ENCODE measurements around the gene ITIH3. TPM values are rescaled to one million over a fixed set of nuclear protein-coding genes. Genes with fewer than 3 reads are reported as not detected.

Gene ITIH3, protein sequence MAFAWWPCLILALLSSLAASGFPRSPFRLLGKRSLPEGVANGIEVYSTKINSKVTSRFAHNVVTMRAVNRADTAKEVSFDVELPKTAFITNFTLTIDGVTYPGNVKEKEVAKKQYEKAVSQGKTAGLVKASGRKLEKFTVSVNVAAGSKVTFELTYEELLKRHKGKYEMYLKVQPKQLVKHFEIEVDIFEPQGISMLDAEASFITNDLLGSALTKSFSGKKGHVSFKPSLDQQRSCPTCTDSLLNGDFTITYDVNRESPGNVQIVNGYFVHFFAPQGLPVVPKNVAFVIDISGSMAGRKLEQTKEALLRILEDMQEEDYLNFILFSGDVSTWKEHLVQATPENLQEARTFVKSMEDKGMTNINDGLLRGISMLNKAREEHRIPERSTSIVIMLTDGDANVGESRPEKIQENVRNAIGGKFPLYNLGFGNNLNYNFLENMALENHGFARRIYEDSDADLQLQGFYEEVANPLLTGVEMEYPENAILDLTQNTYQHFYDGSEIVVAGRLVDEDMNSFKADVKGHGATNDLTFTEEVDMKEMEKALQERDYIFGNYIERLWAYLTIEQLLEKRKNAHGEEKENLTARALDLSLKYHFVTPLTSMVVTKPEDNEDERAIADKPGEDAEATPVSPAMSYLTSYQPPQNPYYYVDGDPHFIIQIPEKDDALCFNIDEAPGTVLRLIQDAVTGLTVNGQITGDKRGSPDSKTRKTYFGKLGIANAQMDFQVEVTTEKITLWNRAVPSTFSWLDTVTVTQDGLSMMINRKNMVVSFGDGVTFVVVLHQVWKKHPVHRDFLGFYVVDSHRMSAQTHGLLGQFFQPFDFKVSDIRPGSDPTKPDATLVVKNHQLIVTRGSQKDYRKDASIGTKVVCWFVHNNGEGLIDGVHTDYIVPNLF
- total RNA-seq (2021) = not detected in 2 replicates
- long read RNA-seq = 0 reads

DNA sequence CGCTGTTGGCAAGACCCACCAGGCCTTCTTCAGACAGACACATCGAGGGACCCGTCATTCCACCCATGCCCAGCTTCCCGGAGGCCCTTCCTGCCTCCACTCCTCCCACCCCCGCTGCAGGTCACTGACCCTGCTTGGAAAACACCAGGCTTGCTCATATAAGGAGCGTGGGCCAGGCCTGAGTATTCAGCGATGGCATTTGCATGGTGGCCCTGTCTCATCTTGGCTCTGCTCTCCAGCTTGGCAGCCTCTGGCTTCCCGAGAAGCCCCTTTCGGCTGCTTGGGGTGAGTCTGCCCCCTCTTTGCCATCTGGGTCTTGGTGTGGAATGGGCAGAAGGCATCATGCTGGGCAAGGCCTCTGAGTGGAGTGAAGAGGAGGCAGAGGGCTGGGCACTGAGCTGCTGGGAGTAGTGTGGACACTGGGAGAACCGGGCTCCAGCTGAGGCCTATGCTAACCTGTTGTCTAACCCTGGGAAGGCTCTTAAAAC lies at the start of gene ITIH3:
Gene ITIH3 (plus strand): TSS at position 185 of the 488 bp plus-strand sequence. CDS start 8 bp downstream, at position 193.
- WGBS (ENCODE audit: extremely low coverage, insufficient read length, low lambda C conversion rate) = no CpG with 5 or more reads among the region's 10 CpGs
- H4K8ac ChIP-seq (replicated peaks; ENCODE audit: insufficient read length, low read depth, low read length) = no peak within 1 kb of the TSS
- H3K79me2 ChIP-seq (ENCODE audit: insufficient read depth, low read length) = no peaks in the 10 kb centered on the region
- no peak within 1 kb of the TSS for H2BK12ac ChIP-seq (ENCODE audit: insufficient read length, low read depth, low read length)
- peaks cover 6 to 8% of the 10 kb centered on the region in 2 experiments; a peak in 3 of 4 replicates for H3K4me1 Mint-ChIP-seq
- H3K79me1 ChIP-seq (ENCODE audit: insufficient read depth, low read depth, low read length, poor library complexity, severe bottlenecking) = no peaks in the 10 kb centered on the region
- H3K56ac ChIP-seq (ENCODE audit: insufficient read length, low read depth, low read length) = no peak within 1 kb of the TSS
- no peak within 1 kb of the TSS for H2AFZ ChIP-seq (ENCODE audit: low read length)
- no peak within 1 kb of the TSS for H4K91ac ChIP-seq (ENCODE audit: insufficient read length, low read depth, low read length)
- no peak within 1 kb of the TSS for H2AK5ac ChIP-seq (ENCODE audit: insufficient read length, low read length)
- no peaks in the 10 kb centered on the region for H4K20me1 ChIP-seq (ENCODE audit: control insufficient read depth, insufficient read depth, insufficient read length)
- no peak within 1 kb of the TSS for H3T11ph ChIP-seq (ENCODE audit: low read length)
- no peaks in the 10 kb centered on the region for H3K27me3 ChIP-seq (ENCODE audit: insufficient read depth, low read length)
- no peak within 1 kb of the TSS for H3K4me3 Mint-ChIP-seq
- H4K5ac ChIP-seq (ENCODE audit: insufficient read length, low read depth, low read length) = no peak within 1 kb of the TSS
- H3K4me1 ChIP-seq (ENCODE audit: insufficient read depth, low read length) = no peaks in the 10 kb centered on the region
- no peak within 1 kb of the TSS for H3K4me2 ChIP-seq (ENCODE audit: insufficient read depth, insufficient read length, low read length)
- no peak within 1 kb of the TSS for H3K27ac Mint-ChIP-seq
- H2BK15ac ChIP-seq (ENCODE audit: low read depth, low read length) = no peak within 1 kb of the TSS
- H3K36me3 Mint-ChIP-seq (ENCODE audit: insufficient read depth in 1 of 3, low read depth in 3 of 3) = no peaks in the 10 kb centered on the region; a peak in 1 of 7 replicates
- no peaks in the 10 kb centered on the region for H3K9me3 ChIP-seq (ENCODE audit: control insufficient read depth, low read depth, low read length)
- TF ChIP-seq, protein P1, sequence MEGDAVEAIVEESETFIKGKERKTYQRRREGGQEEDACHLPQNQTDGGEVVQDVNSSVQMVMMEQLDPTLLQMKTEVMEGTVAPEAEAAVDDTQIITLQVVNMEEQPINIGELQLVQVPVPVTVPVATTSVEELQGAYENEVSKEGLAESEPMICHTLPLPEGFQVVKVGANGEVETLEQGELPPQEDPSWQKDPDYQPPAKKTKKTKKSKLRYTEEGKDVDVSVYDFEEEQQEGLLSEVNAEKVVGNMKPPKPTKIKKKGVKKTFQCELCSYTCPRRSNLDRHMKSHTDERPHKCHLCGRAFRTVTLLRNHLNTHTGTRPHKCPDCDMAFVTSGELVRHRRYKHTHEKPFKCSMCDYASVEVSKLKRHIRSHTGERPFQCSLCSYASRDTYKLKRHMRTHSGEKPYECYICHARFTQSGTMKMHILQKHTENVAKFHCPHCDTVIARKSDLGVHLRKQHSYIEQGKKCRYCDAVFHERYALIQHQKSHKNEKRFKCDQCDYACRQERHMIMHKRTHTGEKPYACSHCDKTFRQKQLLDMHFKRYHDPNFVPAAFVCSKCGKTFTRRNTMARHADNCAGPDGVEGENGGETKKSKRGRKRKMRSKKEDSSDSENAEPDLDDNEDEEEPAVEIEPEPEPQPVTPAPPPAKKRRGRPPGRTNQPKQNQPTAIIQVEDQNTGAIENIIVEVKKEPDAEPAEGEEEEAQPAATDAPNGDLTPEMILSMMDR (conservative IDR thresholded peaks at IDR 0.05) = no peak
- H3K9me3 Mint-ChIP-seq = no peaks in the 10 kb centered on the region; a peak in 1 of 5 replicates
- no peak within 1 kb of the TSS for H2BK20ac ChIP-seq (ENCODE audit: low read depth, low read length, poor library complexity, severe bottlenecking)
- H3K9ac ChIP-seq (ENCODE audit: extremely low read depth, insufficient read length, low read length) = no peak within 1 kb of the TSS
- DNase-seq = no peak
- no peak within 1 kb of the TSS for H3K18ac ChIP-seq (ENCODE audit: insufficient read length, low read depth, low read length)
- H3K23ac ChIP-seq (ENCODE audit: insufficient read length, low read depth, low read length) = no peak within 1 kb of the TSS
- H3K23me2 ChIP-seq (ENCODE audit: insufficient read length, low read depth, low read length, poor library complexity, severe bottlenecking) = no peaks in the 10 kb centered on the region
- no peak within 1 kb of the TSS for H2BK120ac ChIP-seq (ENCODE audit: low read depth, low read length, poor library complexity, severe bottlenecking)
- H2BK5ac ChIP-seq (ENCODE audit: insufficient read length, low read length) = no peak within 1 kb of the TSS
- H3K27me3 Mint-ChIP-seq (ENCODE audit: low read depth) = peaks cover 2% of the 10 kb centered on the region
- H3K27ac ChIP-seq (ENCODE audit: insufficient read length, low read depth, low read length) = no peak within 1 kb of the TSS
- no peak within 1 kb of the TSS for H3K14ac ChIP-seq (ENCODE audit: insufficient read depth, low read length)
- no peak within 1 kb of the TSS for H3K4ac ChIP-seq (ENCODE audit: low read depth, low read length)

Data from H9 (cell line).